Activated naive CD8-positive, alpha-beta T cell treated with anti-CD3 and anti-CD28 coated beads, Interleukin-2, amount 10 ng/mL, durations not matched to agents 7 days and 5 days (primary cell): ENCODE data around the gene PLGRKT. TPM values are rescaled to one million over a fixed set of nuclear protein-coding genes. Genes with fewer than 3 reads are reported as not detected.
"Not testable (repeated sequence)": the region's sequence is repeated elsewhere in the genome, so short reads cannot be mapped to it uniquely, and the experiment has no call there.

Source experiments
- ATAC-seq: fragments of 150-1000 bp; cut with Tn5 transposase; one replicate; pipeline ENCODE4 v1.10.0; 2021; ENCODE audit warnings: low read depth, moderate library complexity
- POLR2A ChIA-PET: fragments of 350-600 bp; sonication (Branson Sonifier 250); formaldehyde crosslinking; loops from one replicate; lab custom pipeline; 2021; ENCODE audit warnings: antibody characterized with exemption; lab: Charles Lee
- DNase-seq: peaks from one replicate; pipeline ENCODE4 v3.0.0; 2021
- H3K27ac Mint-ChIP-seq: one replicate; pipeline ENCODE4 v1.8.0; 2022; ENCODE audit warnings: mild to moderate bottlenecking, mixed read lengths
- H3K27me3 Mint-ChIP-seq: one replicate; pipeline ENCODE4 v1.8.0; 2022; ENCODE audit warnings: mild to moderate bottlenecking, moderate library complexity, mixed read lengths
- H3K36me3 Mint-ChIP-seq: one replicate; pipeline ENCODE4 v1.8.0; 2021; ENCODE audit warnings: mild to moderate bottlenecking, mixed read lengths
- H3K4me1 Mint-ChIP-seq: one replicate; pipeline ENCODE4 v1.8.0; 2021; ENCODE audit warnings: mixed read lengths
- H3K4me3 Mint-ChIP-seq: one replicate; pipeline ENCODE4 v1.8.0; 2022; ENCODE audit warnings: mild to moderate bottlenecking, moderate library complexity, mixed read lengths
- H3K9me3 Mint-ChIP-seq: one replicate; pipeline ENCODE4 v1.8.0; 2021; ENCODE audit warnings: mixed read lengths
- total RNA-seq, 2 experiments: library from RNA; stranded (reverse); gene quantifications; one replicate each; pipeline ENCODE4 v1.2.3, GENCODE V29; 2021

The PLGRKT gene
- total RNA-seq, 2 experiments from 2014 or later = 25.5 to 27.0 TPM

- POLR2A ChIA-PET = no interaction called here
- DNase-seq (peak; percentile 44), ATAC-seq (peak; percentile 84)
- peaks cover 30% of the 10 kb centered on the region for H3K36me3 Mint-ChIP-seq
- H3K4me1 Mint-ChIP-seq = peaks cover 19% of the 10 kb centered on the region
- no peak overlapping the region for H3K27ac Mint-ChIP-seq
- H3K27me3 Mint-ChIP-seq = no peaks in the 10 kb centered on the region
- peaks cover 3% of the 10 kb centered on the region for H3K9me3 Mint-ChIP-seq
- no peak overlapping the region for H3K4me3 Mint-ChIP-seq
These were observed 110.7 kb downstream of the PLGRKT start for GRCh38 chr9:5326893-5327548.

DNA sequence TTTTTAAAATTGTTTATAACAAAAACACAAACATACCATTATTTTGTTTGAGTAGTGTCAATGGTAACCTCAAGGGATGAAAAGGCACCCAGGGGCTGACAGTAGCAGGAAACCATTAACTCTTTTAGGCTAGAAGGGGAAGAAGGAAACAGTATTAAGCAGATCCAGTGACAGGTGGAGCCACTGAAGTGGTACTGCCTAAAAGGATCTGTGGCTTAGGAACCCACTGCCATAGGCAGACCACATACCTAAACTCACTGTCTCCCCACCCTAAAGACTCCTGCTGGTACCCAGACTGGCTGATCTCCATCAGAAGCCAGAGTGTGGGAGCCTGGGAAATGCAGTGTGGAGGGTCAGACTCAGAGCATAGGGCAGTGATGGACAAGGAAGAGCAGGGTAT, 111.5 kb downstream of the PLGRKT start:
- Mint-ChIP-seq H3K27ac (no peak overlapping the region), H3K27me3 (no peaks in the 10 kb centered on the region), H3K9me3 (peaks cover 3% of the 10 kb centered on the region), H3K4me3 (peak overlapping the region; percentile 61), H3K36me3 (peaks cover 26% of the 10 kb centered on the region), H3K4me1 (peaks cover 23% of the 10 kb centered on the region)
- ATAC-seq (peak; percentile 33), DNase-seq (no peak)
- POLR2A ChIA-PET = no interaction called here

DNA sequence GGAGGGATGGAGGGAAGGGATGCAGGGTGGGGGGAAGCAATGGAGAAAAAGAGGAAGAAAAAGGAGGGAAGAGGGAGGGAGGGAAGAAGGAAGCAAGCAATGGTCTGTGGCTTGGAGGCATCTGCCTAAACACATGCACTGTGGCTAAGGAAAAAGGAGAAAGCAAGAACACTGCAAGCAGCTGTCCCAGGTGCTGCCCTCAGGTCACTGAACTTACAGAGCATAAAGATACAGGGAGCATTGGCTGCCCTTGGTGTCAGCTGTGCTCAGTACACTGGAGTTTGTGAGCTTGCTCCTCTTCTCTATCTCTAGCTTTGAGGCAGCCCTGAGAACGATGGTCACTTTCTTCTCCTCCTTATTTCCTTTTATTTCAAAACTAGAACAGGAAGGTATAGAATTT, 116.1 kb downstream of the PLGRKT start:
- DNase-seq, H3K36me3 Mint-ChIP-seq, H3K27me3 Mint-ChIP-seq, H3K9me3 Mint-ChIP-seq, H3K4me3 Mint-ChIP-seq, POLR2A ChIA-PET, H3K27ac Mint-ChIP-seq: not testable (repeated sequence)
- peaks cover 11% of the 10 kb centered on the region for H3K4me1 Mint-ChIP-seq
- peak; percentile 42 for ATAC-seq

DNA sequence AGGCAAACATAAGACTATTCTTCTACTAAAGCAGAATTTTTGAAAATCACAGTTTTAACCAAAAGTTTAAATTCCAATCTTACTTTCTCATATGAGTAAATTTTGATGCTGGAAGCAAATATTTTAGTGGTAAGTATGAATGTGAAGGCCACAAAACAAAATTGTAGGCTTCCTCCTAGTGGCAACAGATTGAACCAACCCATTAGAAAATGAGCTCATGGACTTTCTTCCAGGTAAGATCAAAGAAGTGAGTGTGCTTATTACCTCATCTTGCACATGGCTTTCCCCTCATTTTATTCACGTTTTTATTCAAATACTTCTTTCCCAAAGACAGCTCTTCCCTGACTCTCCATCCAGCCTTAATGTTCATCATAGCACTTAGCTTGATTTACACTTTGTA, 116.7 kb downstream of the PLGRKT start:
- Mint-ChIP-seq H3K9me3 (peaks cover 3% of the 10 kb centered on the region), H3K36me3 (peaks cover 10% of the 10 kb centered on the region), H3K27me3 (no peaks in the 10 kb centered on the region), H3K4me1 (peaks cover 8% of the 10 kb centered on the region), H3K4me3 (no peak overlapping the region), H3K27ac (no peak overlapping the region)
- DNase-seq (no peak), ATAC-seq (no peak)
- POLR2A ChIA-PET = no interaction called here

DNA sequence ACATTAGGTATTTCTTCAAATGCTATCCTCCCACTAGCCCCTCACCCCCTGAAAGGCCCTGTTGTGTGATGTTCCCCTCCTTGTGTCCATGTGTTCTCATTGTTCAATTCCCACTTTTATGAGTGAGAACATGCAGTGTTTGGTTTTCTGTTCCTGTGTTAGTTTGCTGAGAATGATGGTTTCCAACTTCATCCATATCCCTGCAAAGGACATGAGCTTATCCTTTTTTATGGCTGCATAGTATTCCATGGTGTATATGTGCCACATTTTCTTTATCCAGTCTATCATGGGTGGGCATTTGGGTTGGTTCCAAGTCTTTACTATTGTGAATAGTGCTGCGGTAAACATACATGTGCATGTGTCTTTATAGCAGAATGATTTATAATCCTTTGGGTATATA, 121.3 kb downstream of the PLGRKT start:
- ATAC-seq, H3K4me3 Mint-ChIP-seq, DNase-seq, H3K27ac Mint-ChIP-seq, H3K27me3 Mint-ChIP-seq, H3K4me1 Mint-ChIP-seq, POLR2A ChIA-PET: not testable (repeated sequence)
- Mint-ChIP-seq H3K9me3 (peaks cover 12% of the 10 kb centered on the region), H3K36me3 (peaks cover 23% of the 10 kb centered on the region)

GRCh38 chr9:5315187-5315923, 122.4 kb downstream of the PLGRKT start:
- POLR2A ChIA-PET = interaction anchor here (0.6 kb wide), 1 partner anchor 113 kb away, joined by 3 read pairs; no protein-coding TSS in a partner anchor
- Mint-ChIP-seq H3K27me3 (no peaks in the 10 kb centered on the region), H3K9me3 (peaks cover 12% of the 10 kb centered on the region), H3K4me3 (no peak overlapping the region), H3K27ac (no peak overlapping the region), H3K4me1 (no peaks in the 10 kb centered on the region), H3K36me3 (peaks cover 25% of the 10 kb centered on the region)
- ATAC-seq (no peak), DNase-seq (no peak)

DNA sequence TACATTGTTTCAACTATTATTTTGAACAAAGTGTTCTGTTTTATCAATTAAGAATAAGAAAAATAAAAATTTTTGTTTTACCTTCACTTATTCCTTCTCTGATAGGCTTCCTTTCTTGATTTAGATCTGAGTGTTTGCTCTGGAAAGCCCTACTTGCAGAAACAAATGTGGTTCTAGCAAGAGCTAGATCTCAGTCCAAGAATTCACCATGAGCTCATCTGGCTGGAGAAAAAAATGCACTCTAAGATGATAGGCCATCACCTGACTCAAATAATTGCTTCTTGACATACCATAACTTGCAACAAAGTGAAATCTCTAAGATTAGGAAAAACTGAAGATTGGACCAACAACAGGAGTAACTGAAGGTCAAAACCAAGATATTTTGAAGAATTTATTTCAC, 126.9 kb downstream of the PLGRKT start:
- no peak for DNase-seq
- ATAC-seq = no peak
- Mint-ChIP-seq H3K4me1 (peaks cover 6% of the 10 kb centered on the region), H3K9me3 (peaks cover 8% of the 10 kb centered on the region), H3K4me3 (no peak overlapping the region), H3K27ac (no peak overlapping the region), H3K27me3 (no peaks in the 10 kb centered on the region), H3K36me3 (peaks cover 15% of the 10 kb centered on the region)
- POLR2A ChIA-PET = no interaction called here

Other genes with a start within 250 kb of the PLGRKT start
- not detected for gene INSL4, start 206.5 kb downstream of the PLGRKT start, total RNA-seq
- 1 to 10 TPM; 3.5 to 4.5 TPM for gene RLN2, start 133.2 kb downstream of the PLGRKT start, total RNA-seq
- gene RLN1, start 98.0 kb downstream of the PLGRKT start, total RNA-seq = 1 to 10 TPM; 2.2 to 2.9 TPM
- gene CD274, start 12.6 kb upstream of the PLGRKT start, total RNA-seq = 1 to 10 TPM; 6.8 to 9.8 TPM
- 1 to 10 TPM in 1 of 2 experiments, under 1 TPM in 1; 0.44 to 1.0 TPM for gene PDCD1LG2, start 72.6 kb upstream of the PLGRKT start, total RNA-seq
- 10 to 100 TPM; 20.7 to 21.4 TPM for gene RIC1, start 191.2 kb upstream of the PLGRKT start, total RNA-seq